Measurements from ENCODE around the gene ASGR2.
"Not testable (repeated sequence)": the region's sequence is repeated elsewhere in the genome, so short reads cannot be mapped to it uniquely, and the experiment has no call there.

The ASGR2 gene

DNA sequence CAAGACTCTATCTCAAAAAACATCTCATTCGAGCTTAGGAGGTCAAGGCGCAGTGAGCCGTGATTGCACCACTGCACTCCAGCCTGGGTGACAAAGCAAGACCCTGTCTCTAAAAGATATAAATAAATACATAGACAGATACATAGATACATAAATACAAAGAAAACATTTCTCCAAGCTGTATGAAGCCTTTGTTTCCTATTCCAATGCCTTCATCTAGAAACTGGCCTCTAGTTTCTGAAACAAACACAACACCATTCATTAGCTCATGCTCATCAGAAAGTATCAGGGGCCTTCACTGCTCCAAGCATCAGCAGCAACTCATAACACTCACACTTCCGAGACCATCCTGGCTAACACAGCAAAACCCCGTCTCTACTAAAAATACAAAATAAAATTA is 10.3 kb upstream of the ASGR2 start:
- no peak for TF ChIP-seq CTCF (IDR thresholded peaks at IDR 0.05; ENCODE audit: extremely low read depth, insufficient read depth, missing control alignments)
- in situ Hi-C loops (cut with MboI; ENCODE audit: low pct_unique_long_range_greater_than_20kb, low sequenced_read_pairs, unreplicated experiment), result loop anchor here (25.0 kb wide), 1 partner anchor 213 kb away; no protein-coding TSS in a partner anchor
- DNase-seq (ENCODE audit: low spot score), result no peak

- in situ Hi-C loops (cut with MboI; ENCODE audit: low pct_unique_long_range_greater_than_20kb, low sequenced_read_pairs, unreplicated experiment), result no loop called here
- no peak for DNase-seq (ENCODE audit: low spot score)
- TF ChIP-seq CTCF (IDR thresholded peaks at IDR 0.05; ENCODE audit: extremely low read depth, insufficient read depth, missing control alignments), result no peak
Observed at GRCh38 chr17:7123844-7124243, 9.2 kb upstream of the ASGR2 start.

DNA sequence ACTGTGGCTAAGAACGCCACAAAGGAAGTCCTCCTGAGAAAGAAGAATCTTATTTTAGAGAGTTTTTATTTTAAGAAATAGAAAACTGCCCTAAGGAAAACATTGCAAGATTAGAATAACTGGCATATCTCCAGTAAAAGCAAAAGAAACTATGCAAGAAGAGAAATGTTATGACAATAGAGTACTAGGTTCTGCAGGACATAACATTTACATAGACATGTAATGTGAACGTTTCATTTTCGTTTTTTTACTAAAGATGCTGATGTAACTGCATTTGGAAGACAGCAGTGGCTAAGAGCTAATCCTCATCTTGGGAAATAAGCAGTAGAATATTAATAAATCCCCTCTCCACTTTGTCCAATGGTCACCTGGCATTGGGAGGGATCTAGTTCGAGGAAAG is 7.8 kb upstream of the ASGR2 start:
- no peak for DNase-seq (ENCODE audit: low spot score)
- in situ Hi-C loops (cut with MboI; ENCODE audit: low pct_unique_long_range_greater_than_20kb, low sequenced_read_pairs, unreplicated experiment), result no loop called here
- TF ChIP-seq CTCF (IDR thresholded peaks at IDR 0.05; ENCODE audit: extremely low read depth, insufficient read depth, missing control alignments), result no peak

DNA sequence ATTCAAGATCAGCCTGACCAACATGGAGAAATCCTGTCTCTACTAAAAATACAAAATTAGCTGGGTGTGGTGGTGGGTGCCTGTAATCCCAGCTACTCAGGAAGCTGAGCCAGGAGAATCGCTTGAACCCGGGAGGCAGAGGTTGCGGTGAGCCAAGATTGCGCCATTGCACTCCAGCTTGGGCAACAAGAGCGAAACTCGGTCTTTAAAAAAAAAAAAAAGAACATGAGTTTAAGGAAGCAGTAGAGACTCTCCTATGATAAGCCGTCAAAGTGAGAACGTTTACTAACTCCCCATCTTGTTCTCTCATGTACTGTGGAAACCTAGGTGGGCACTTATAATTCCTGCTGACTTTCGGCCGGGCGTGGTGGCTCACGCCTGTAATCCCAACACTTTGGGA is 6.0 kb upstream of the ASGR2 start:
- in situ Hi-C loops (cut with MboI; ENCODE audit: low pct_unique_long_range_greater_than_20kb, low sequenced_read_pairs, unreplicated experiment); DNase-seq (ENCODE audit: low spot score): not testable (repeated sequence)

GRCh38 chr17:7120123-7120522 is 5.5 kb upstream of the ASGR2 start:
- in situ Hi-C loops (cut with MboI; ENCODE audit: low pct_unique_long_range_greater_than_20kb, low sequenced_read_pairs, unreplicated experiment), result no loop called here
- no peak for TF ChIP-seq CTCF (IDR thresholded peaks at IDR 0.05; ENCODE audit: extremely low read depth, insufficient read depth, missing control alignments)
- DNase-seq (ENCODE audit: low spot score), result no peak

- no peak for DNase-seq (ENCODE audit: low spot score)
- no peak for TF ChIP-seq CTCF (IDR thresholded peaks at IDR 0.05; ENCODE audit: extremely low read depth, insufficient read depth, missing control alignments)
- in situ Hi-C loops (cut with MboI; ENCODE audit: low pct_unique_long_range_greater_than_20kb, low sequenced_read_pairs, unreplicated experiment), result no loop called here
Observed at GRCh38 chr17:7119314-7119713, 4.7 kb upstream of the ASGR2 start.

- TF ChIP-seq CTCF (IDR thresholded peaks at IDR 0.05; ENCODE audit: extremely low read depth, insufficient read depth, missing control alignments), result no peak
- in situ Hi-C loops (cut with MboI; ENCODE audit: low pct_unique_long_range_greater_than_20kb, low sequenced_read_pairs, unreplicated experiment), result no loop called here
- DNase-seq (ENCODE audit: low spot score), result no peak
Observed at GRCh38 chr17:7114875-7115614, 423 bp upstream of the ASGR2 start.

Measured in GM13977 (cell line).